CD4-positive, alpha-beta T cell treated with Interleukin-17A for 4 hours (primary cell): Measurements from ENCODE around the gene AHSG.
"Not testable (repeated sequence)": the region's sequence is repeated elsewhere in the genome, so short reads cannot be mapped to it uniquely, and the experiment has no call there.

Experiments used
- DNase-seq: peaks from one replicate; pipeline ENCODE4 v3.0.0-alpha.2; 2020; ENCODE audit warnings: mixed read lengths

AHSG gene

GRCh38 chr3:186612721-186613636, at the start of gene AHSG:
Gene AHSG, plus strand, starts transcription at chr3:186613060. Its CDS starts 82 bp downstream, at chr3:186613142.
- no peak for DNase-seq

- no peak for DNase-seq
Measured at GRCh38 chr3:186564586-186564985, 48.3 kb upstream of the AHSG start.

GRCh38 chr3:186566772-186567071, 46.1 kb upstream of the AHSG start:
- DNase-seq, result no peak

- DNase-seq, result peak; percentile 94
Measured at GRCh38 chr3:186567072-186567921, 45.6 kb upstream of the AHSG start, which contains the start of gene TBCCD1. Gene TBCCD1, minus strand, starts transcription at chr3:186567339. Its CDS starts 3,010 bp downstream, at chr3:186564329.

GRCh38 chr3:186569361-186569760, 43.5 kb upstream of the AHSG start:
- not testable (repeated sequence) for DNase-seq

GRCh38 chr3:186569779-186570095, 43.1 kb upstream of the AHSG start:
- no peak for DNase-seq

GRCh38 chr3:186570096-186570940, 42.5 kb upstream of the AHSG start, which contains the start of gene DNAJB11:
Gene DNAJB11, plus strand, starts transcription at chr3:186570720. Its CDS starts 178 bp downstream, at chr3:186570898.
- DNase-seq, result peak; percentile 97

- no peak for DNase-seq
Measured at GRCh38 chr3:186570941-186571643, 41.8 kb upstream of the AHSG start.

GRCh38 chr3:186571644-186572013, 41.2 kb upstream of the AHSG start:
- DNase-seq, result no peak

- no peak for DNase-seq
Measured at GRCh38 chr3:186577521-186577920, 35.3 kb upstream of the AHSG start.

- DNase-seq, result no peak
Measured at GRCh38 chr3:186580785-186581184, 32.1 kb upstream of the AHSG start.

GRCh38 chr3:186582541-186582940, 30.3 kb upstream of the AHSG start:
- no peak for DNase-seq

GRCh38 chr3:186583831-186584230, 29.0 kb upstream of the AHSG start:
- DNase-seq, result no peak

GRCh38 chr3:186586245-186586644, 26.6 kb upstream of the AHSG start:
- not testable (repeated sequence) for DNase-seq

GRCh38 chr3:186587183-186587582, 25.7 kb upstream of the AHSG start:
- no peak for DNase-seq

- DNase-seq, result no peak
Measured at GRCh38 chr3:186588632-186589031, 24.2 kb upstream of the AHSG start.

- DNase-seq, result no peak
Measured at GRCh38 chr3:186589121-186589520, 23.7 kb upstream of the AHSG start.

GRCh38 chr3:186589856-186590579, 22.8 kb upstream of the AHSG start:
- no peak for DNase-seq

- DNase-seq, result no peak
Measured at GRCh38 chr3:186590580-186591295, 22.1 kb upstream of the AHSG start.

GRCh38 chr3:186592682-186593081, 20.2 kb upstream of the AHSG start:
- DNase-seq, result no peak

GRCh38 chr3:186593862-186594261, 19.0 kb upstream of the AHSG start:
- DNase-seq, result no peak
